ENCODE results near the gene NAA80.

NAA80 gene

GRCh38 chr3:50298836-50299637 lies at the start of gene NAA80, which contains the start of gene HYAL3:
Gene NAA80 (minus strand): TSS chr3:50299405. CDS start chr3:50297463, 1,942 bp downstream.
Gene HYAL3 (minus strand): TSS chr3:50299405. CDS start chr3:50295602, 3,803 bp downstream.
- peak; percentile 100 for DNase-seq

GRCh38 chr3:50347187-50347813 lies 48.1 kb upstream of the NAA80 start:
- DNase-seq: peak; percentile 82

GRCh38 chr3:50345586-50346234 lies 46.5 kb upstream of the NAA80 start, which contains the start of gene ZMYND10:
Gene ZMYND10 (minus strand): TSS chr3:50345732. CDS start chr3:50345579, 153 bp downstream.
- DNase-seq: peak; percentile 84

GRCh38 chr3:50345008-50345407 lies 45.8 kb upstream of the NAA80 start:
- no peak for DNase-seq

- DNase-seq: no peak
These were observed 43.8 kb upstream of the NAA80 start for GRCh38 chr3:50342813-50343633.

- DNase-seq: no peak
These were observed 42.9 kb upstream of the NAA80 start for GRCh38 chr3:50341996-50342650.

- no peak for DNase-seq
These were observed 42.3 kb upstream of the NAA80 start for GRCh38 chr3:50341537-50341936.

- peak; percentile 63 for DNase-seq
These were observed 41.5 kb upstream of the NAA80 start, which contains the start of gene RASSF1 for GRCh38 chr3:50340448-50341329. Gene RASSF1 (minus strand): TSS chr3:50340836. CDS start chr3:50340805, 31 bp downstream.

- DNase-seq: no peak
These were observed 40.9 kb upstream of the NAA80 start for GRCh38 chr3:50340147-50340447.

GRCh38 chr3:50339485-50340146 lies 40.4 kb upstream of the NAA80 start:
- no peak for DNase-seq

GRCh38 chr3:50338965-50339364 lies 39.8 kb upstream of the NAA80 start:
- no peak for DNase-seq

- DNase-seq: peak; percentile 98
These were observed 38.1 kb upstream of the NAA80 start for GRCh38 chr3:50337175-50337861.

- no peak for DNase-seq
These were observed 37.4 kb upstream of the NAA80 start for GRCh38 chr3:50336452-50337174.

GRCh38 chr3:50334339-50335075 lies 35.3 kb upstream of the NAA80 start:
- no peak for DNase-seq

- no peak for DNase-seq
These were observed 34.6 kb upstream of the NAA80 start for GRCh38 chr3:50333744-50334328.

GRCh38 chr3:50331364-50331907 lies 32.2 kb upstream of the NAA80 start:
- no peak for DNase-seq

GRCh38 chr3:50330330-50330729 lies 31.1 kb upstream of the NAA80 start:
- no peak for DNase-seq
